Measurements from ENCODE around the gene SSBP1. TPM values are rescaled to one million over a fixed set of nuclear protein-coding genes. Genes with fewer than 3 reads are reported as not detected.

The SSBP1 gene
- polyA plus RNA-seq, 3 donors, result 66.9 to 197 (median 184) TPM

- no CpG with 5 or more reads among the region's 3 CpGs for WGBS (ENCODE audit: insufficient coverage)
- H3K4me2 ChIP-seq (replicated peaks; ENCODE audit: extremely low read depth, low read length, poor library complexity, severe bottlenecking), result no peak overlapping the region
- peaks cover 6 to 8% of the 10 kb centered on the region in 2 donors for H3K4me1 ChIP-seq (ENCODE audit: control insufficient read depth in 1 of 2, insufficient read depth in 2 of 2, low read length in 2 of 2)
- H3K27ac Mint-ChIP-seq, result no peak overlapping the region
- H3K27me3 Mint-ChIP-seq (ENCODE audit: low read depth in 3 of 3), result no peaks in the 10 kb centered on the region
- no peaks in the 10 kb centered on the region for H3K9me3 Mint-ChIP-seq
- no peak overlapping the region for H3K27ac ChIP-seq (ENCODE audit: low read depth in 1 of 2, low read length in 2 of 2)
- peaks cover 0 to 5% of the 10 kb centered on the region in 2 donors for H3K36me3 Mint-ChIP-seq
- H3K4me1 Mint-ChIP-seq, result peaks cover 10% of the 10 kb centered on the region
- H3K79me2 ChIP-seq (ENCODE audit: insufficient read depth, low read length), result no peaks in the 10 kb centered on the region
- no peak for TF ChIP-seq CTCF (IDR thresholded peaks at IDR 0.05)
- DNase-seq, result no peak
- no peaks in the 10 kb centered on the region for H3K27me3 ChIP-seq (ENCODE audit: control insufficient read depth in 2 of 2, insufficient read depth in 2 of 2, low read length in 2 of 2)
- H3K9me3 ChIP-seq (replicated peaks in 1 of 2; ENCODE audit: control insufficient read depth in 1 of 2, insufficient read depth in 1 of 2, low read length in 2 of 2), result no peaks in the 10 kb centered on the region
- H3K4me3 ChIP-seq (replicated peaks in 1 of 3; ENCODE audit: low read depth in 2 of 3, low read length in 3 of 3), result no peak overlapping the region
- no peak overlapping the region for H3K9ac ChIP-seq (ENCODE audit: insufficient read depth, low read length, poor library complexity, severe bottlenecking)
- H4K20me1 ChIP-seq (ENCODE audit: insufficient read depth, low read length), result no peaks in the 10 kb centered on the region
- no peak overlapping the region for H2AFZ ChIP-seq (ENCODE audit: insufficient read depth, low read depth, low read length, poor library complexity, severe bottlenecking)
- intact Hi-C loops (cut with micrococcal nuclease), result no loop called here
- peaks cover 0 to under 1% of the 10 kb centered on the region in 2 donors for H3K36me3 ChIP-seq (replicated peaks in 1 of 2; ENCODE audit: control insufficient read depth in 1 of 2, insufficient read depth in 2 of 2, low read length in 2 of 2)
- no peak overlapping the region for H3K4me3 Mint-ChIP-seq
Observed at GRCh38 chr7:141691540-141691939, 46.6 kb upstream of the SSBP1 start.

GRCh38 chr7:141691961-141692360 is 46.2 kb upstream of the SSBP1 start:
- H3K27ac Mint-ChIP-seq, result no peak overlapping the region
- H3K4me1 Mint-ChIP-seq, result peaks cover 12% of the 10 kb centered on the region
- Histone ChIP-seq H3K9me3 (replicated peaks in 1 of 2; ENCODE audit: control insufficient read depth in 1 of 2, insufficient read depth in 1 of 2, low read length in 2 of 2) (no peaks in the 10 kb centered on the region), H3K9ac (ENCODE audit: insufficient read depth, low read length, poor library complexity, severe bottlenecking) (no peak overlapping the region), H3K27me3 (ENCODE audit: control insufficient read depth in 2 of 2, insufficient read depth in 2 of 2, low read length in 2 of 2) (no peaks in the 10 kb centered on the region), H3K4me1 (ENCODE audit: control insufficient read depth in 1 of 2, insufficient read depth in 2 of 2, low read length in 2 of 2) (peaks cover 6 to 8% of the 10 kb centered on the region in 2 donors), H3K4me2 (replicated peaks; ENCODE audit: extremely low read depth, low read length, poor library complexity, severe bottlenecking) (no peak overlapping the region), H3K27ac (ENCODE audit: low read depth in 1 of 2, low read length in 2 of 2) (no peak overlapping the region), H4K20me1 (ENCODE audit: insufficient read depth, low read length) (no peaks in the 10 kb centered on the region), H3K36me3 (replicated peaks in 1 of 2; ENCODE audit: control insufficient read depth in 1 of 2, insufficient read depth in 2 of 2, low read length in 2 of 2) (no peaks in the 10 kb centered on the region), H3K79me2 (ENCODE audit: insufficient read depth, low read length) (no peaks in the 10 kb centered on the region), H2AFZ (ENCODE audit: insufficient read depth, low read depth, low read length, poor library complexity, severe bottlenecking) (no peak overlapping the region), H3K4me3 (replicated peaks in 1 of 3; ENCODE audit: low read depth in 2 of 3, low read length in 3 of 3) (no peak overlapping the region)
- DNase-seq, result no peak
- intact Hi-C loops (cut with micrococcal nuclease), result no loop called here
- H3K36me3 Mint-ChIP-seq, result peaks cover 0 to 5% of the 10 kb centered on the region in 2 donors
- TF ChIP-seq CTCF (IDR thresholded peaks at IDR 0.05), result no peak
- H3K27me3 Mint-ChIP-seq (ENCODE audit: low read depth in 3 of 3), result no peaks in the 10 kb centered on the region
- no CpG with 5 or more reads among the region's 4 CpGs for WGBS (ENCODE audit: insufficient coverage)
- no peak overlapping the region for H3K4me3 Mint-ChIP-seq
- no peaks in the 10 kb centered on the region for H3K9me3 Mint-ChIP-seq

All from CD14-positive monocyte (primary cell).